ENCODE data around the gene ZFP1.
"Not testable (repeated sequence)": the region's sequence is repeated elsewhere in the genome, so short reads cannot be mapped to it uniquely, and the experiment has no call there.

The ZFP1 gene

GRCh38 chr16:75203096-75203495 lies 54.8 kb downstream of the ZFP1 start:
- no peak for FAIRE-seq
- no peak for DNase-seq (ENCODE audit: low spot score)

GRCh38 chr16:75203667-75204409 lies 55.5 kb downstream of the ZFP1 start:
- DNase-seq (ENCODE audit: low spot score) (no peak), FAIRE-seq (no peak)

GRCh38 chr16:75204410-75204758 lies 56.1 kb downstream of the ZFP1 start:
- FAIRE-seq (no peak), DNase-seq (ENCODE audit: low spot score) (no peak)

- not testable (repeated sequence) for FAIRE-seq; DNase-seq (ENCODE audit: low spot score)
These were observed 56.6 kb downstream of the ZFP1 start for GRCh38 chr16:75204905-75205304.

- not testable (repeated sequence) for FAIRE-seq; DNase-seq (ENCODE audit: low spot score)
These were observed 57.1 kb downstream of the ZFP1 start for GRCh38 chr16:75205438-75205837.

GRCh38 chr16:75205961-75206748 lies 57.8 kb downstream of the ZFP1 start:
- FAIRE-seq; DNase-seq (ENCODE audit: low spot score): not testable (repeated sequence)

GRCh38 chr16:75206749-75207451 lies 58.6 kb downstream of the ZFP1 start, which contains the start of gene CTRB2:
Gene CTRB2, minus strand, starts transcription at chr16:75207161. Its CDS starts 20 bp downstream, at chr16:75207141.
- FAIRE-seq (no peak), DNase-seq (ENCODE audit: low spot score) (no peak)

- FAIRE-seq = no peak
- no peak for DNase-seq (ENCODE audit: low spot score)
These were observed 59.5 kb downstream of the ZFP1 start for GRCh38 chr16:75207831-75208230.

- DNase-seq (ENCODE audit: low spot score) = no peak
- no peak for FAIRE-seq
These were observed 60.0 kb downstream of the ZFP1 start for GRCh38 chr16:75208242-75208825.

GRCh38 chr16:75208861-75209505 lies 60.7 kb downstream of the ZFP1 start:
- no peak for DNase-seq (ENCODE audit: low spot score)
- no peak for FAIRE-seq

- not testable (repeated sequence) for FAIRE-seq; DNase-seq (ENCODE audit: low spot score)
These were observed 61.2 kb downstream of the ZFP1 start for GRCh38 chr16:75209514-75209913.

GRCh38 chr16:75209944-75210343 lies 61.6 kb downstream of the ZFP1 start:
- FAIRE-seq (no peak), DNase-seq (ENCODE audit: low spot score) (no peak)

- DNase-seq (ENCODE audit: low spot score); FAIRE-seq: not testable (repeated sequence)
These were observed 63.0 kb downstream of the ZFP1 start for GRCh38 chr16:75211286-75211685.

- FAIRE-seq = no peak
- no peak for DNase-seq (ENCODE audit: low spot score)
These were observed 67.8 kb downstream of the ZFP1 start for GRCh38 chr16:75216127-75216526.

- DNase-seq (ENCODE audit: low spot score) (no peak), FAIRE-seq (no peak)
These were observed 68.3 kb downstream of the ZFP1 start for GRCh38 chr16:75216576-75216975.

GRCh38 chr16:75217389-75217851 lies 69.1 kb downstream of the ZFP1 start:
- DNase-seq (ENCODE audit: low spot score) (no peak), FAIRE-seq (no peak)

GRCh38 chr16:75218256-75219076 lies 70.1 kb downstream of the ZFP1 start, which contains the start of gene CTRB1:
Gene CTRB1, plus strand, starts transcription at chr16:75218988. Its CDS starts 20 bp downstream, at chr16:75219008.
- DNase-seq (ENCODE audit: low spot score) (no peak), FAIRE-seq (no peak)

- FAIRE-seq = no peak
These were observed 70.8 kb downstream of the ZFP1 start for GRCh38 chr16:75219088-75219487.

GRCh38 chr16:75219838-75220237 lies 71.5 kb downstream of the ZFP1 start:
- FAIRE-seq (no peak), DNase-seq (ENCODE audit: low spot score) (no peak)

More at GRCh38 chr16:75219088-75219487, 70.8 kb downstream of the ZFP1 start:
- no peak for DNase-seq (ENCODE audit: low spot score)
